ENCODE data around the gene SPINT2. TPM values are rescaled to one million over a fixed set of nuclear protein-coding genes. Genes with fewer than 3 reads are reported as not detected.

The SPINT2 gene
- total and polyA plus RNA-seq, 2 of the 13 experiments (the other 11 are each of a cell fraction or from before 2014, with no cell fraction given), result 0.31 to 0.77 TPM

- Histone ChIP-seq H3K27me3 (ENCODE audit: control insufficient read depth in 1 of 2, insufficient read depth in 2 of 2, low read length in 2 of 2) (no peaks in the 10 kb centered on the region), H3K4me2 (ENCODE audit: low read depth, low read length) (peak overlapping the region; percentile 99), H3K79me2 (ENCODE audit: insufficient read depth, low read length) (no peaks in the 10 kb centered on the region), H3K9me3 (ENCODE audit: low read length) (no peaks in the 10 kb centered on the region), H3K27ac (ENCODE audit: extremely low read length, insufficient read depth, low read length) (peak overlapping the region; percentile 42), H3K36me3 (replicated peaks in 1 of 2; ENCODE audit: control insufficient read depth in 1 of 2, insufficient read depth in 2 of 2, low read length in 2 of 2) (no peaks in the 10 kb centered on the region), H2AFZ (ENCODE audit: low read length) (peak overlapping the region; percentile 83), H4K20me1 (ENCODE audit: insufficient read depth, low read length) (no peaks in the 10 kb centered on the region), H3K9ac (ENCODE audit: insufficient read depth, low read depth, low read length) (peak overlapping the region; percentile 48), H3K4me3 (replicated peaks in 1 of 3; ENCODE audit: insufficient read depth in 1 of 3, low read depth in 2 of 3, low read length in 3 of 3) (peak overlapping the region; percentile 74 to 85 (median 75)), H3K4me1 (ENCODE audit: insufficient read depth, low read length) (peaks cover 10% of the 10 kb centered on the region)
- in situ Hi-C loops (cut with HindIII; ENCODE audit: extremely low pct_ligation_motif_present, low pct_unique_long_range_greater_than_20kb) (no loop called here), intact Hi-C loops (cut with micrococcal nuclease; ENCODE audit: unreplicated experiment) (loop anchor here (1.0 to 2.0 kb wide), 2 partner anchors 38 to 101 kb away; partner anchors contain the start of gene PSMD8)
- ATAC-seq (peak; percentile 89), FAIRE-seq (peak; percentile 4), DNase-seq (ENCODE audit: low spot score) (peak; percentile 86)
- WGBS (ENCODE audit: low lambda C conversion rate), result 1% methylated on average over 52 of the region's 52 CpGs
- BruUV-seq (replicated peaks), result no TSS peak
- ChIA-PET POLR2A (interaction anchor here (2.1 kb wide), 1 partner anchor 38 kb away, joined by 25 read pairs; the partner anchor contains the start of gene PSMD8), CTCF (ENCODE audit: low intra/inter-chr PET ratio, low total read pairs) (interaction anchor here (3.5 to 4.0 kb wide), 2 partner anchors 91 to 102 kb away, joined by 27 to 62 read pairs; no protein-coding TSS in a partner anchor)
- TF ChIP-seq HDAC1 (CRISPR knock-in tag; IDR thresholded peaks at IDR 0.05) (peak; percentile 12; the same call in 1 of the 2 replicates), ZSCAN21 (CRISPR knock-in tag; IDR thresholded peaks at IDR 0.05; ENCODE audit: borderline replicate concordance) (0 out of 2 replicates have a peak, but pooled peaks have one; percentile 21), REL (CRISPR knock-in tag; conservative IDR thresholded peaks at IDR 0.05) (0 out of 2 replicates have a peak, but pooled peaks have one; percentile 19), CEBPB (IDR thresholded peaks at IDR 0.05; ENCODE audit: borderline replicate concordance, low read depth, low read length) (no peak), THAP7 (CRISPR knock-in tag; IDR thresholded peaks at IDR 0.05) (peak; percentile 4; the same call in 1 of the 2 replicates), ZNF670 (CRISPR knock-in tag; IDR thresholded peaks at IDR 0.05; ENCODE audit: borderline replicate concordance) (peak; percentile 67; the same call in 1 of the 2 replicates), ZSCAN25 (CRISPR knock-in tag; IDR thresholded peaks at IDR 0.05) (peak; percentile 71), YY1 (IDR thresholded peaks at IDR 0.05; ENCODE audit: insufficient read depth, insufficient replicate concordance, low read depth, low read length) (peak; percentile 60), GABPB1 (CRISPR knock-in tag; IDR thresholded peaks at IDR 0.05) (peak; percentile 76), HNRNPK (IDR thresholded peaks at IDR 0.05; ENCODE audit: low read depth, low read length, poor library complexity, severe bottlenecking) (peak; percentile 47), TFDP2 (CRISPR knock-in tag; IDR thresholded peaks at IDR 0.05) (peak; percentile 34; the same call in 1 of the 2 replicates), ZFAT (CRISPR knock-in tag; conservative IDR thresholded peaks at IDR 0.05) (no peak), ZBTB20 (CRISPR knock-in tag; IDR thresholded peaks at IDR 0.05; ENCODE audit: borderline replicate concordance, low read depth) (no peak), SRF (IDR thresholded peaks at IDR 0.05; ENCODE audit: low read depth, low read length) (no peak)
- TF ChIP-seq, protein P1, sequence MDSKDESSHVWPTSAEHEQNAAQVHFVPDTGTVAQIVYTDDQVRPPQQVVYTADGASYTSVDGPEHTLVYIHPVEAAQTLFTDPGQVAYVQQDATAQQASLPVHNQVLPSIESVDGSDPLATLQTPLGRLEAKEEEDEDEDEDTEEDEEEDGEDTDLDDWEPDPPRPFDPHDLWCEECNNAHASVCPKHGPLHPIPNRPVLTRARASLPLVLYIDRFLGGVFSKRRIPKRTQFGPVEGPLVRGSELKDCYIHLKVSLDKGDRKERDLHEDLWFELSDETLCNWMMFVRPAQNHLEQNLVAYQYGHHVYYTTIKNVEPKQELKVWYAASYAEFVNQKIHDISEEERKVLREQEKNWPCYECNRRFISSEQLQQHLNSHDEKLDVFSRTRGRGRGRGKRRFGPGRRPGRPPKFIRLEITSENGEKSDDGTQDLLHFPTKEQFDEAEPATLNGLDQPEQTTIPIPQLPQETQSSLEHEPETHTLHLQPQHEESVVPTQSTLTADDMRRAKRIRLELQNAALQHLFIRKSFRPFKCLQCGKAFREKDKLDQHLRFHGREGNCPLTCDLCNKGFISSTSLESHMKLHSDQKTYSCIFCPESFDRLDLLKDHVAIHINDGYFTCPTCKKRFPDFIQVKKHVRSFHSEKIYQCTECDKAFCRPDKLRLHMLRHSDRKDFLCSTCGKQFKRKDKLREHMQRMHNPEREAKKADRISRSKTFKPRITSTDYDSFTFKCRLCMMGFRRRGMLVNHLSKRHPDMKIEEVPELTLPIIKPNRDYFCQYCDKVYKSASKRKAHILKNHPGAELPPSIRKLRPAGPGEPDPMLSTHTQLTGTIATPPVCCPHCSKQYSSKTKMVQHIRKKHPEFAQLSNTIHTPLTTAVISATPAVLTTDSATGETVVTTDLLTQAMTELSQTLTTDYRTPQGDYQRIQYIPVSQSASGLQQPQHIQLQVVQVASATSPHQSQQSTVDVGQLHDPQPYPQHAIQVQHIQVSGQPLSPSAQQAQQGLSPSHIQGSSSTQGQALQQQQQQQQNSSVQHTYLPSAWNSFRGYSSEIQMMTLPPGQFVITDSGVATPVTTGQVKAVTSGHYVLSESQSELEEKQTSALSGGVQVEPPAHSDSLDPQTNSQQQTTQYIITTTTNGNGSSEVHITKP (CRISPR knock-in tag; IDR thresholded peaks at IDR 0.05; ENCODE audit: low read depth), result peak; percentile 77
Observed at GRCh38 chr19:38335949-38336637, 71.7 kb downstream of the SPINT2 start.
